Measurements from ENCODE around the gene AGPAT3.

AGPAT3 gene

GRCh38 chr21:43900078-43900385 lies 35.0 kb downstream of the AGPAT3 start:
- H3K27ac Mint-ChIP-seq = no peak overlapping the region
- peaks cover 26% of the 10 kb centered on the region for H3K36me3 Mint-ChIP-seq (ENCODE audit: low read depth)
- H3K4me1 Mint-ChIP-seq = peaks cover 18% of the 10 kb centered on the region
- no peak for TF ChIP-seq CTCF (IDR thresholded peaks at IDR 0.05)
- DNase-seq = no peak
- peaks cover 11% of the 10 kb centered on the region for H3K27me3 Mint-ChIP-seq (ENCODE audit: low read depth, poor library complexity)
- no peak overlapping the region for H3K4me3 Mint-ChIP-seq
- H3K9me3 Mint-ChIP-seq = peaks cover 33% of the 10 kb centered on the region

GRCh38 chr21:43900690-43901089 lies 35.7 kb downstream of the AGPAT3 start:
- no peak overlapping the region for H3K27ac Mint-ChIP-seq
- peaks cover 14% of the 10 kb centered on the region for H3K27me3 Mint-ChIP-seq (ENCODE audit: low read depth, poor library complexity)
- H3K36me3 Mint-ChIP-seq (ENCODE audit: low read depth) = peaks cover 27% of the 10 kb centered on the region
- peaks cover 33% of the 10 kb centered on the region for H3K9me3 Mint-ChIP-seq
- no peak for TF ChIP-seq CTCF (IDR thresholded peaks at IDR 0.05)
- H3K4me1 Mint-ChIP-seq = peaks cover 22% of the 10 kb centered on the region
- DNase-seq = no peak
- no peak overlapping the region for H3K4me3 Mint-ChIP-seq

- Mint-ChIP-seq H3K9me3 (peaks cover 24% of the 10 kb centered on the region), H3K4me3 (no peak overlapping the region), H3K36me3 (ENCODE audit: low read depth) (peaks cover 31% of the 10 kb centered on the region), H3K4me1 (peaks cover 32% of the 10 kb centered on the region), H3K27ac (no peak overlapping the region), H3K27me3 (ENCODE audit: low read depth, poor library complexity) (peaks cover 20% of the 10 kb centered on the region)
- DNase-seq = no peak
- TF ChIP-seq CTCF (IDR thresholded peaks at IDR 0.05) = no peak
These were observed 37.4 kb downstream of the AGPAT3 start for GRCh38 chr21:43902441-43902840.

GRCh38 chr21:43903451-43904091 lies 38.5 kb downstream of the AGPAT3 start:
- H3K9me3 Mint-ChIP-seq = peaks cover 13% of the 10 kb centered on the region
- H3K27ac Mint-ChIP-seq = no peak overlapping the region
- H3K4me1 Mint-ChIP-seq = peaks cover 43% of the 10 kb centered on the region
- peaks cover 25% of the 10 kb centered on the region for H3K27me3 Mint-ChIP-seq (ENCODE audit: low read depth, poor library complexity)
- DNase-seq = no peak
- TF ChIP-seq CTCF (IDR thresholded peaks at IDR 0.05) = no peak
- peaks cover 28% of the 10 kb centered on the region for H3K36me3 Mint-ChIP-seq (ENCODE audit: low read depth)
- H3K4me3 Mint-ChIP-seq = no peak overlapping the region

- Mint-ChIP-seq H3K27me3 (ENCODE audit: low read depth, poor library complexity) (peaks cover 22% of the 10 kb centered on the region), H3K9me3 (peaks cover 6% of the 10 kb centered on the region), H3K27ac (no peak overlapping the region), H3K4me1 (peaks cover 43% of the 10 kb centered on the region), H3K4me3 (no peak overlapping the region), H3K36me3 (ENCODE audit: low read depth) (peaks cover 22% of the 10 kb centered on the region)
- DNase-seq = no peak
- TF ChIP-seq CTCF (IDR thresholded peaks at IDR 0.05) = no peak
These were observed 39.3 kb downstream of the AGPAT3 start for GRCh38 chr21:43904331-43904781.

- TF ChIP-seq CTCF (IDR thresholded peaks at IDR 0.05) = no peak
- Mint-ChIP-seq H3K27me3 (ENCODE audit: low read depth, poor library complexity) (peaks cover 25% of the 10 kb centered on the region), H3K36me3 (ENCODE audit: low read depth) (peaks cover 10% of the 10 kb centered on the region), H3K4me3 (no peak overlapping the region), H3K9me3 (no peaks in the 10 kb centered on the region), H3K4me1 (peaks cover 58% of the 10 kb centered on the region), H3K27ac (no peak overlapping the region)
- no peak for DNase-seq
These were observed 40.9 kb downstream of the AGPAT3 start for GRCh38 chr21:43905726-43906455.
